Memory B cell (primary cell): ENCODE data around the gene ANO8.
"Not testable (repeated sequence)": the region's sequence is repeated elsewhere in the genome, so short reads cannot be mapped to it uniquely, and the experiment has no call there.

Experiments used
- ATAC-seq: fragments of 150-1000 bp; cut with Tn5 transposase; 2 replicates; pipeline ENCODE4 v1.10.0; 2021; ENCODE audit warnings: low read depth, mild to moderate bottlenecking, moderate library complexity
- DNase-seq, 2 donors: peaks; one replicate each; pipeline ENCODE4 v3.0.0; 2022; ENCODE audit warnings: low spot score in 2 of 2
- H3K27ac Mint-ChIP-seq: one replicate; pipeline ENCODE4 v1.8.0; 2022; ENCODE audit warnings: mild to moderate bottlenecking, moderate library complexity, mixed read lengths
- H3K27me3 Mint-ChIP-seq: one replicate; pipeline ENCODE4 v1.8.0; 2022; ENCODE audit warnings: mixed read lengths
- H3K36me3 Mint-ChIP-seq: one replicate; pipeline ENCODE4 v1.8.0; 2022; ENCODE audit warnings: mild to moderate bottlenecking, mixed read lengths
- H3K4me1 Mint-ChIP-seq: one replicate; pipeline ENCODE4 v1.8.0; 2022; ENCODE audit warnings: mixed read lengths
- H3K4me3 Mint-ChIP-seq: one replicate; pipeline ENCODE4 v1.8.0; 2022; ENCODE audit warnings: mild to moderate bottlenecking, moderate library complexity, mixed read lengths
- H3K9me3 Mint-ChIP-seq: one replicate; pipeline ENCODE4 v1.8.0; 2022; ENCODE audit warnings: mixed read lengths

ANO8 gene, protein sequence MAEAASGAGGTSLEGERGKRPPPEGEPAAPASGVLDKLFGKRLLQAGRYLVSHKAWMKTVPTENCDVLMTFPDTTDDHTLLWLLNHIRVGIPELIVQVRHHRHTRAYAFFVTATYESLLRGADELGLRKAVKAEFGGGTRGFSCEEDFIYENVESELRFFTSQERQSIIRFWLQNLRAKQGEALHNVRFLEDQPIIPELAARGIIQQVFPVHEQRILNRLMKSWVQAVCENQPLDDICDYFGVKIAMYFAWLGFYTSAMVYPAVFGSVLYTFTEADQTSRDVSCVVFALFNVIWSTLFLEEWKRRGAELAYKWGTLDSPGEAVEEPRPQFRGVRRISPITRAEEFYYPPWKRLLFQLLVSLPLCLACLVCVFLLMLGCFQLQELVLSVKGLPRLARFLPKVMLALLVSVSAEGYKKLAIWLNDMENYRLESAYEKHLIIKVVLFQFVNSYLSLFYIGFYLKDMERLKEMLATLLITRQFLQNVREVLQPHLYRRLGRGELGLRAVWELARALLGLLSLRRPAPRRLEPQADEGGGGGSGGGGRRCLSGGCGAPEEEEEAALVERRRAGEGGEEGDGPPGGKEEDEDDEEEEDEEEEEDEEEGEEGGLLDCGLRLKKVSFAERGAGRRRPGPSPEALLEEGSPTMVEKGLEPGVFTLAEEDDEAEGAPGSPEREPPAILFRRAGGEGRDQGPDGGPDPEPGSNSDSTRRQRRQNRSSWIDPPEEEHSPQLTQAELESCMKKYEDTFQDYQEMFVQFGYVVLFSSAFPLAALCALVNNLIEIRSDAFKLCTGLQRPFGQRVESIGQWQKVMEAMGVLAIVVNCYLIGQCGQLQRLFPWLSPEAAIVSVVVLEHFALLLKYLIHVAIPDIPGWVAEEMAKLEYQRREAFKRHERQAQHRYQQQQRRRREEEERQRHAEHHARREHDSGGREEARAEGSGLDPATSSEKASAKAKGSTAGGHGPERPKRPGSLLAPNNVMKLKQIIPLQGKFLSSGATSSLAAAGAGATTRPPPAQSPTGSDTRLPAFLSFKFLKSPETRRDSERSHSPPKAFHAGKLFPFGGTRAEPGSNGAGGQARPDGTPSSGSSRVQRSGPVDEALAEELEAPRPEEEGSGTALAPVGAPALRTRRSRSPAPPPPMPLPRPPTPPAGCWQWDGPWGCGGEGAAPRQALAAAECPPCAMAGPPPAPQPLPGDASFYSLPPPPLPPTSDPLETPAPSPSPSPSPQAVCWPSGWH

DNA sequence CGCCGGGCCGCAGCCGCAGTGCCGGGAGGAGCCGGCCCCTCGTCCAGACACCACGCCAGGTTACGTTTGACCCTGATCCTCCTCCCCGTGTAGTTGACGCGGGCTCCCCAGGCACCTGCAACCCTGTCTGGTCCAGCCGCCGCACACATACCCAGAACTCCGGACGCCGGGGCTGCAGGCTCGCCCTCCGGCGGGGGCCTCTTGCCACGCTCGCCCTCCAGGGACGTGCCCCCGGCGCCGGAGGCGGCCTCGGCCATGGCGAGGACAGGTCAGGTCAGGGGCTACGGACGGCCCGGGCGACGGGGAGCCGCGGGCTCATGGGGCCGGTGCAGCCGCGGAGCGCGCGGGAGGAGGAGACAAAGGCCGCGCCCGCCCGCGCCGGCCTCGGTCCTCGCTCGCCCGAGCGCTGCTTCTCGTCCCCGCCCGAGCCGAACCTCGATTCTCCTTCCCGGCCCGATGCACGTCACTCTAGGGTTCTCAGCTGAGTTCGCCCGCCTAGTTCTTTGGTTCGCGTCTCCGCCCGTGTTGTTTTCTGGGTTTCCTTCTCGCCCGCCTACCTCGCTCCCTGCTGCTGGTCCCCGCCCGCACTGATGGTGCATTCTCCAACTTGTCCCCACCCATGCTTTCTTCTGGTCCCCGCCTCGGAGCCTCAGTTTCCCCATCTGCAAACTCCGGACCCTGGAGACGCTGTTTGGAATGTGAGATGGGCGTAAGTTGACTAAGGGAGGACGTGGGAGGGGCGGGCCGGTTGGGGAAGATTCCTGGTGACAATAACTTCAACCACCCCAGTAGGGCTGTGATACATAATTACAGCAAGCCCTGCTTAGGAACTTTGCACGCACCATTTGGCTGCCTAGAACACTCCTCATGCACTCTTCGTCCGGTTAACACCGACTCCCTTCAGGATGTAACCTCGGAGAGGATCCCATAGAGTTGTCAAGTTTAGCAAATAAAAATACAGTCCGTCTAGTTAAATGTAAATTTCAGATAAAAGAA lies at the start of gene ANO8:
TSS of gene ANO8 (minus strand) at position 442 of the 996 bp plus-strand sequence. CDS start at position 257, 185 bp downstream.
- peaks cover 2% of the 10 kb centered on the region for H3K36me3 Mint-ChIP-seq

DNA sequence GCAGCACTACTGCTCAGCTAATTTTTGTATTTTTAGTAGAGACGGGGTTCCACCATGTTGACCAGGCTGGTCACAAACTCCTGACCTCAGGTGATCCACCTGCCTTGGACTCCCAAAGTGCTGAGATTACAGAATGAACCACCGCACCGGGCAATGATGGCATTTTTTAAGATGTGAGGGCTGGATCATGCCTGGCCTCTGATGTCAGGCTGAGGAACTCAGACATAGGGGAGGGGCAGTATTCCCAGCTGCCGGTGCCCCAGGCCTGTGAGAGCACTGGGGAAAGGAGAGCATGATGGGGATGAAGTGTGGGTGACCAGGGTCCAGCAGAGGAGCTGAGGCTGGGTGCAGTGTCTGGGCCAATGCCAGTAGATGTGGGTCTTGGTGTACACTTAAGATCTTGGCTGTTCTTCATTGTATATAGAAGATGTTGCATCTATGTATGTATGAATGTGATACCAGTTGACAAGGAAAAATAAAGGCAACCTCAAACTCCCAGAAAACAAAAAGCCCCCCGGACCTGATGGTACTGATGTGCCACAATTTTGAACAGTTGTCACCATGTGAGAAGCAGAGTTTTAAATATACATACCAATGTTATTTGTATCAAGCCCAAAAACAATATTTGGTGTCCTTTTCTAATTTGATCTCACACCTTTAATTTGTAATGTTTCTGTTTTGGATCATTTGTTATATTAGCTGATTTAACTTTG lies 45.9 kb upstream of the ANO8 start:
- DNase-seq: no peak
- no peak for ATAC-seq
- Mint-ChIP-seq H3K4me1 (peaks cover 3% of the 10 kb centered on the region), H3K36me3 (no peaks in the 10 kb centered on the region), H3K4me3 (no peak overlapping the region), H3K27ac (no peak overlapping the region), H3K9me3 (no peaks in the 10 kb centered on the region), H3K27me3 (peaks cover 18% of the 10 kb centered on the region)

More for the DNA sequence above, at the start of gene ANO8:
- H3K9me3 Mint-ChIP-seq: no peaks in the 10 kb centered on the region
- DNase-seq: peak; percentile 96
- H3K4me1 Mint-ChIP-seq: peaks cover 14% of the 10 kb centered on the region
- peak within 1 kb of the TSS; percentile 84 for H3K4me3 Mint-ChIP-seq
- H3K27ac Mint-ChIP-seq: peak within 1 kb of the TSS; percentile 12
- peaks cover 11% of the 10 kb centered on the region for H3K27me3 Mint-ChIP-seq
- ATAC-seq: peak; percentile 68

DNA sequence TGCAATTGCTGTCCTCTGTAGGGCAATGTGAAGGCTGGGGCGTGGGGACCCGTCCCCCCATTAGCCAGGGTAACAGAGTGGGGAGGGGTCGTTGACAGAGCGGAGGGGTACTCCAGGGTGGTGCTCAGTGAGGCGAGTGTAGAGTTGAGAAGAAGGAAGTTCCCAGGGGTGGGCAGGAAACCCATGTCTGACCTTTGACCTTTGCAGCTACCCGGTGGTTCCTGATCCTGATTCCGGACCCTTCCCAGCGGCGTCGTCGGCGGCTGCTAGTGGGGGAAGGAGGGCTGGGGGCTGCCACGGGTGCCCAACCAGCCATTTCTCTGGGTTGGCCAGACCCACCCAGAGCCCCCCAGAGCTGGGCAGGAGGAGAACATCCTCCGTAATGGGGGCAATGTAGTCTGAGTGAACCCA lies 44.6 kb upstream of the ANO8 start:
- no peak overlapping the region for H3K27ac Mint-ChIP-seq
- H3K36me3 Mint-ChIP-seq: no peaks in the 10 kb centered on the region
- H3K27me3 Mint-ChIP-seq: peaks cover 18% of the 10 kb centered on the region
- peaks cover 3% of the 10 kb centered on the region for H3K4me1 Mint-ChIP-seq
- no peak overlapping the region for H3K4me3 Mint-ChIP-seq
- DNase-seq: no peak
- no peak for ATAC-seq
- no peaks in the 10 kb centered on the region for H3K9me3 Mint-ChIP-seq

DNA sequence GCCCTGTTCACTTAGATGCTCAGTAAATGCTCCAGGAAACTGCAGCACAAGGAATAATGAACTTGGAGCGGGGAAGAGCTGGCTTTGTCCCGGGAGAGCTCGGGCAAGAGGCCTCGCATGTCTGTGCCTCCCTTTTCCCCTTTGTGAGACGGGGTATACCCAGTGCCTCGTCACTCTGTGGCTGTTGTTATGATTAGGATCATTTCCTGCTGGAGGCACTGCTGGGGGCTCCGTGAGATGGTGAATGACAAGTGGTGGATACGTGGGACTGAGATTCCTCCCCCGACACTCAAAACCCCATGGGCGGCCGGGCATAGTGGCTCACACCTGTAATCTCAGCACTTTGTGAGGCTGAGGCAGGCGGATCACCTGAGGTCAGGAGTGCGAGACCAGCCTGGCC lies 43.6 kb upstream of the ANO8 start:
- peaks cover 18% of the 10 kb centered on the region for H3K27me3 Mint-ChIP-seq
- peaks cover 3% of the 10 kb centered on the region for H3K4me1 Mint-ChIP-seq
- DNase-seq (no peak), ATAC-seq (peak; percentile 11)
- H3K27ac Mint-ChIP-seq: no peak overlapping the region
- H3K4me3 Mint-ChIP-seq: no peak overlapping the region
- H3K9me3 Mint-ChIP-seq: no peaks in the 10 kb centered on the region
- H3K36me3 Mint-ChIP-seq: no peaks in the 10 kb centered on the region

DNA sequence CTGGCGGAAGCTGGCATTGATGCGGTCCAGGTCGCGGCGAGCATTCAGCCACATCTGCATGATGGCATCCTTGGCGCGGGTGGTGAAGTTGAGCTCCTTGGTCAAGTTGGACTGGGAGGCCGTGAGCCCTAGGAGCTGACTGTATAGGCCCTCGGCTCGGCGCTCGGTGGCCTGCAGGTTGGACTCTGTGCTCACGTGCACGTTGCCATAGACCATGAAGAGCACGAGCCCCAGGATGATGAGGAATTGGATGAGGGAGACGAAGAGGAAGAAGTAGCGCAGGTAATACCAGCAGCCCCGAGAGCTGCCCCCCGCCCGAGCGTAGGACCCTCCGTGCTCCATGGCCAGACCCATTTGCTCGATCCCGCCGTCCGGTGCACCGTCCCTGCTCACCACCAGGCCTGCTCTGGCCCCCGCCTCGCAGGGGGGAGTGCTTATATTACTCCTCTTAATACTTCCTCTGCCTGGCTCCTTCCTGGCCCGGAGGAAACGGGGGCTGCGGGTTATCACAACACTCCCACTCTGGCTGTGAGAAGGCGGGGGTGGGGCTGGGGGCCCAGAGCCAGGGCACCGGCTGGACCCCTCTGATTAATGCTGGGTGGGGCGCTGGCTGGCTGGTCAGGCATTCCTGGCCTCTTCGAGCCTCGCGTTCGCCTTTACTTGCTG lies 42.4 kb upstream of the ANO8 start, which contains the start of gene PLVAP:
TSS of gene PLVAP (minus strand) at position 408 of the 666 bp plus-strand sequence. CDS start at position 354, 54 bp downstream.
- peaks cover 21% of the 10 kb centered on the region for H3K27me3 Mint-ChIP-seq
- no peak within 1 kb of the TSS for H3K27ac Mint-ChIP-seq
- no peak for ATAC-seq

DNA sequence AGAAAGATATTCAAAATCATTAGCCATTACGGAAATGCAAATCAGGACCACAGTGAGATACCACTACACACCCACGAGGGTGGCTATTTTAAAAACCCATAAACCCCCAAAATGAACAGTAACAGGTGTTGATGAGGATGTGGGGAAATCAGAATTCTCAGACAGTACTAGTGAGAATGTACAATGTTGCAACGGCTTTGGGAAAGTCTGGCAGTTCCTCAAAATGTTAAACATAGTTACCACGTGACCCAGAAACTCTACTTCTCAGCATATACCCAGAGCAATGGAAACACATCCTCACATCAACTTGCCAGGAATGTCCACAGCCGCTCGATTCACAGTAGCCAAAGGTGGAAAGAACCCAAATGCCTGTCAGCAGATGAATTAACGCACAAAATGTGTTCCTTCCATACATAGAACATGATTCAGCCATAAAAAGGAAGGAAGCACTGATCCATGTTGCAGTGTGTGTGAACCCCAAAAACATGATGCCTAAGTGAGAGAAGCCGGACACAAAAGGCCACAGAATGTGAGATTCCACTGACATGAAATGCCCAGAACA lies 35.5 kb upstream of the ANO8 start:
- peak overlapping the region; percentile 36 for H3K4me3 Mint-ChIP-seq
- ATAC-seq (peak; percentile 97), DNase-seq (peak in 1 of 2 donors; percentile 43)
- H3K9me3 Mint-ChIP-seq: peaks cover 2% of the 10 kb centered on the region
- peaks cover 18% of the 10 kb centered on the region for H3K27me3 Mint-ChIP-seq
- peaks cover 11% of the 10 kb centered on the region for H3K4me1 Mint-ChIP-seq
- H3K36me3 Mint-ChIP-seq: peaks cover 2% of the 10 kb centered on the region
- peak overlapping the region; percentile 32 for H3K27ac Mint-ChIP-seq

More for the DNA sequence above, 42.4 kb upstream of the ANO8 start, which contains the start of gene PLVAP:
- no peak within 1 kb of the TSS for H3K4me3 Mint-ChIP-seq
- no peaks in the 10 kb centered on the region for H3K36me3 Mint-ChIP-seq
- peaks cover 6% of the 10 kb centered on the region for H3K4me1 Mint-ChIP-seq
- DNase-seq: no peak
- H3K9me3 Mint-ChIP-seq: no peaks in the 10 kb centered on the region

DNA sequence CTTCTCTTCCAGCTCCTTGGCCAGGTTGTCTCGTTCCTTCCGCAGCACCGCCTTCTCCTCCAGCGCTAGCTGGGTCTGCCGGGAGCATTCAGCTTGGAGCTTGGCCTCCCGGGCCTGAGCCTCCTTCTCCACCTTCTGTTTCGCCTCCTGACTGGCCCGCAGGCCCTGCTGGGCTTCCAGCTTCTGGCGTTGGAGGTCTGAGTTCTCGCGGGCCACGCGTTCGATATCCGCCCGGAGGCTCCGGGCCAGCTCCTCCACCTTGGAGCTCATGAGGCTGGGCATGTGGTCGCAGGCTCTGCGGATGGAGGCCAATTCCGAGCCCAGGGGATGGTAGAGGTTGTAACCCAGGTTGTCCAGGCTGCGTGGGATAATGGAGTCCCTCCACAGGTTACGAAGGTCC lies 30.7 kb upstream of the ANO8 start:
- peaks cover 32% of the 10 kb centered on the region for H3K27me3 Mint-ChIP-seq
- ATAC-seq (no peak), DNase-seq (no peak)
- H3K4me3 Mint-ChIP-seq: no peak overlapping the region
- H3K27ac Mint-ChIP-seq: no peak overlapping the region
- peaks cover 4% of the 10 kb centered on the region for H3K36me3 Mint-ChIP-seq
- H3K9me3 Mint-ChIP-seq: peaks cover 3% of the 10 kb centered on the region
- H3K4me1 Mint-ChIP-seq: peaks cover 5% of the 10 kb centered on the region

DNA sequence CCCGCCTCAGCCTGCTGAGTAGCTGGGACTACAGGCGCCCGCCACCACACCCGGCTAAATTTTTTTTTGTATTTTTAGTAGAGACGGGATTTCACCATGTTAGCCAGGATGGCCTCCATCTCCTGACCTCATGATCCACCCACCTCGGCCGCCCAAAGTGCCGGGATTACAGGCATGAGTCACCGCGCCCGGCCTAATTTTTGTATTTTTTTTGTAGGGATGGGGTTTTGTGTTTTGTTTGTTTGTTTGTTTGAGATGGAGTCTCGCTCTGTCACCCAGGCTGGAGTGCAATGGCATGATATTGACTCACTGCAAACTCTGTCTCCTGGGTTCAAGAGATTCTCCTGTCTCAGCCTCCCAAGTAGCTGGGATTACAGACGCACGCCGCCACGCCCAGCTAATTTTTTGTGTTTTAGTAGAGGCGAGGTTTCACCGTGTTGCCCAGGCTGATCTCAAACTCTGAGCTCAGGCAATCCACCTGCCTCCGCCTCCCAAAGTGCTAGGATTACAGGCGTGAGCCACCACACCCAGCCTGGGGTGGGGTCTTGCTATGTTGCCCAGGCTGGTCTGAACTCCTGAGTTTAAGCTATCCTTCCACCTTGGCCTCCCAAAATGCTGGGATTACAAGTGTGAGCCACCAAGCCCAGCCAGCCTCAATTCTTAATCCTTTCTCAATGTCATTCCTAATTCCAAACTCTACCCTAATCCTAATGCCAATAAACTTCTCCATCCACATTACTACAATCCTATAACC lies 29.4 kb upstream of the ANO8 start:
- H3K27ac Mint-ChIP-seq, H3K9me3 Mint-ChIP-seq, H3K36me3 Mint-ChIP-seq, H3K4me3 Mint-ChIP-seq, DNase-seq, H3K4me1 Mint-ChIP-seq, ATAC-seq: not testable (repeated sequence)
- H3K27me3 Mint-ChIP-seq: peaks cover 32% of the 10 kb centered on the region

DNA sequence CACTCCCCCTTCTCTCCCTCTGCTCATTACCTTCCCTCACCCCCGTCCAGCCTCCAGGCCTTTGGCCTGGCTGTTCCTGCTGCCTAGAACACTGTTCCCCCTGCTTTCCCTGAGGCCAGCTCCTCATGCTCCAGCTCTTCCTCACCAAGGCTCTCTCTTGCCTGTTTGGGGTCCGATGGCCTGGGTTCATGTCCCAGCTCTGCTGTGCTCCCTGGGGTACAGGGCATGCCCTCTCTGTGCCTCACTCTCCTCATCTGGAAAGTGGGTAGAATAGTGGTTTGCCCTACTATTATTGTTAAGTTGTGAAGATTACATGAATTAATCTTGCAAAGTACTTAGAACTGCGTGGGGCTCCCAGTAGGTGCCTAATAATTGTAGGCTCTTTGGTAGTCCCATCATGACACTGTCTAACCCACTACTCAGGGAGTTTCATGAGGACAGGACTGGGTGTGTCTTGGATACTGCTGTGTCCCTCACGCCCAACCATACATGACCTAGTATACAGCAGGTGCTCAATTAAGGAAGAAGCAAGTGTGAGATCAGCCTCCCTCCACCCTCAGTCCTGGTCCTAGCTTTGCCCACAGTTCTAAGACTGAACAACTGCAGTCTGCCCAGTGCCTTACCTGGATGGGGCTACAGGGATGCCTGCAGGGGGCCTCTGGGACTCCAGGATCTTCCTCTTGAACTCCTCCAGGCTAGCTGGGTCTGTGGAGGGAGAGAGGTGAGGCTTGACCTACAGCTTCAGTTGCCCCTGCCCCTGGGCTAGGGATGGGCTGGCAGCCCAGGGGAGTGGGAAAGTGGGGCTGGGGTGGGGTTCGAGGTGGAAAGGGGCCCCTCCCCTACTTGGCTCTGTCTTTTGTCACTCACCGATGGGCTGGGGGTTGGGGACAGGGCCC lies 25.5 kb upstream of the ANO8 start:
- Mint-ChIP-seq H3K27me3 (peaks cover 27% of the 10 kb centered on the region), H3K9me3 (peaks cover 1% of the 10 kb centered on the region), H3K27ac (no peak overlapping the region), H3K4me3 (no peak overlapping the region), H3K4me1 (no peaks in the 10 kb centered on the region), H3K36me3 (peaks cover 2% of the 10 kb centered on the region)
- ATAC-seq: no peak
- DNase-seq: no peak

DNA sequence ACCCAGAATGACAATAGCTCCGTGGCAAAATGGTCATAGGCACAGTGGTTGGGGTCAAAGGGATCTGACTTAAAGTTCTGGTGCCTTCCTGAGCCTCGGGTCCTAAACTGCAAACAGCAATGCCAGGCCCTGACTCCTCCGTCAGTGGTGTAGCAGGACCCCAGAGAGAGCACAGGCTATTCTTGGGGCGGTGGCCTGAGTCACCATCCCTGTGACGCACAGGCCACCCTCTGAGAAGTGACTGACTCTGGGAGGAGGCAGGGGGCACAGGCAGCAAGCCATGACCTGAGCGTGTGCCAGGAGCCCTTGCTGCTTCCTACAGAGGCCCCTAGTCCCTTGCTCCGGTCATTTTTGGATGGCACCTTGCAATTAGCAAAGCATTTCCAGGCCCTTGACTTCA lies 23.7 kb upstream of the ANO8 start:
- Mint-ChIP-seq H3K9me3 (no peaks in the 10 kb centered on the region), H3K27me3 (peaks cover 24% of the 10 kb centered on the region), H3K4me1 (no peaks in the 10 kb centered on the region), H3K27ac (no peak overlapping the region), H3K36me3 (no peaks in the 10 kb centered on the region), H3K4me3 (no peak overlapping the region)
- no peak for DNase-seq
- no peak for ATAC-seq
